ENCODE results near the gene LATS2. TPM values are rescaled to one million over a fixed set of nuclear protein-coding genes. Genes with fewer than 3 reads are reported as not detected.

Gene LATS2
- total RNA-seq, 1 donor from 2014 or later: 29.8 TPM

GRCh38 chr13:21101865-21102576 is 40.6 kb upstream of the LATS2 start:
- no peak overlapping the region for H3K4me3 Mint-ChIP-seq (ENCODE audit: unreplicated experiment)

DNA sequence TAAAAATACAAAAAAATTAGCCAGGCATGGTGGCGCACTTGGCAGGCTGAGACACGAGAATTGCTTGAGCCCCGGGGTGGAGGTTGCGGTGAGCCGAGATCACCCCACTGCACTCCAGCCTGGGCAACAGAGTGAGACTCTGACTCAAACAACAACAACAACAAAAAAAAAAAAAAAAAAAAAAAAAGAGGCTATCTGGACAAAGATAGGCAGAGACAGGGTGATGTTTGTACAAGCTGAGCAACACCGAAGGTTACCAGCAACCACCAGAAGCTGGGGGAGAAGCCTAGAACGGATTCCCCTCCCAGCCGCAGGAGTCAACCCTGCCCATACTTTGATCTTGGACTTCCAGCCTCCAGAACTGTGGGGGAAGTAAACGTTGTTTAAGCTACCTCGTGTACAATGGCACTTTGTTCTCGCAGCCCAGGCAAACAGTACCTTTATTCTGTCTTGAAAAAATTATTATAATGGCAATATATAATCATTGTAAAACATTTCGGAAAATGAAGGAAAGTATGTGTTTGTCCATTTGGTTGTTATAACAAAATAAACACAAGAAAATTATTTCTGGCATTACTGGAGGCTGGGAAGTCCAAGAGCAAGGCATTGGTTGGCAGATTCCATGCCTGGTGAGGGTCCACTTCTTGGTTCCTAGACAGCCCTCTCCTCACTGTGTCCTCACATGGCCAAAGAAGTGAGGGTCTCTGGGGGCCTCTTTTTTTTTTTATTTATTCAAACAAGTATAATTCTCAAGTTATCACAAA is 39.8 kb upstream of the LATS2 start:
- H3K4me3 Mint-ChIP-seq (ENCODE audit: unreplicated experiment): no peak overlapping the region
- H3K36me3 Mint-ChIP-seq (ENCODE audit: low read depth, unreplicated experiment): no peaks in the 10 kb centered on the region
- peaks cover 3% of the 10 kb centered on the region for H3K27me3 Mint-ChIP-seq (ENCODE audit: unreplicated experiment)
- no peak for DNase-seq (ENCODE audit: low spot score)
- no peak overlapping the region for H3K27ac Mint-ChIP-seq (ENCODE audit: unreplicated experiment)
- no peaks in the 10 kb centered on the region for H3K4me1 Mint-ChIP-seq (ENCODE audit: unreplicated experiment)
- H3K9me3 Mint-ChIP-seq (ENCODE audit: unreplicated experiment): no peaks in the 10 kb centered on the region
- TF ChIP-seq, protein P1, sequence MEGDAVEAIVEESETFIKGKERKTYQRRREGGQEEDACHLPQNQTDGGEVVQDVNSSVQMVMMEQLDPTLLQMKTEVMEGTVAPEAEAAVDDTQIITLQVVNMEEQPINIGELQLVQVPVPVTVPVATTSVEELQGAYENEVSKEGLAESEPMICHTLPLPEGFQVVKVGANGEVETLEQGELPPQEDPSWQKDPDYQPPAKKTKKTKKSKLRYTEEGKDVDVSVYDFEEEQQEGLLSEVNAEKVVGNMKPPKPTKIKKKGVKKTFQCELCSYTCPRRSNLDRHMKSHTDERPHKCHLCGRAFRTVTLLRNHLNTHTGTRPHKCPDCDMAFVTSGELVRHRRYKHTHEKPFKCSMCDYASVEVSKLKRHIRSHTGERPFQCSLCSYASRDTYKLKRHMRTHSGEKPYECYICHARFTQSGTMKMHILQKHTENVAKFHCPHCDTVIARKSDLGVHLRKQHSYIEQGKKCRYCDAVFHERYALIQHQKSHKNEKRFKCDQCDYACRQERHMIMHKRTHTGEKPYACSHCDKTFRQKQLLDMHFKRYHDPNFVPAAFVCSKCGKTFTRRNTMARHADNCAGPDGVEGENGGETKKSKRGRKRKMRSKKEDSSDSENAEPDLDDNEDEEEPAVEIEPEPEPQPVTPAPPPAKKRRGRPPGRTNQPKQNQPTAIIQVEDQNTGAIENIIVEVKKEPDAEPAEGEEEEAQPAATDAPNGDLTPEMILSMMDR (IDR thresholded peaks at IDR 0.05; ENCODE audit: unreplicated experiment): no peak

More at GRCh38 chr13:21101865-21102576, 40.6 kb upstream of the LATS2 start:
- TF ChIP-seq, protein P1 (IDR thresholded peaks at IDR 0.05; ENCODE audit: unreplicated experiment): no peak
- H3K27me3 Mint-ChIP-seq (ENCODE audit: unreplicated experiment): peaks cover 3% of the 10 kb centered on the region
- no peak for DNase-seq (ENCODE audit: low spot score)
- H3K27ac Mint-ChIP-seq (ENCODE audit: unreplicated experiment): no peak overlapping the region
- H3K9me3 Mint-ChIP-seq (ENCODE audit: unreplicated experiment): no peaks in the 10 kb centered on the region
- H3K36me3 Mint-ChIP-seq (ENCODE audit: low read depth, unreplicated experiment): no peaks in the 10 kb centered on the region
- no peaks in the 10 kb centered on the region for H3K4me1 Mint-ChIP-seq (ENCODE audit: unreplicated experiment)

GRCh38 chr13:21100211-21100610 is 38.8 kb upstream of the LATS2 start:
- Mint-ChIP-seq H3K4me1 (ENCODE audit: unreplicated experiment) (no peaks in the 10 kb centered on the region), H3K27ac (ENCODE audit: unreplicated experiment) (no peak overlapping the region), H3K9me3 (ENCODE audit: unreplicated experiment) (no peaks in the 10 kb centered on the region), H3K36me3 (ENCODE audit: low read depth, unreplicated experiment) (no peaks in the 10 kb centered on the region), H3K4me3 (ENCODE audit: unreplicated experiment) (no peak overlapping the region), H3K27me3 (ENCODE audit: unreplicated experiment) (peaks cover 3% of the 10 kb centered on the region)
- TF ChIP-seq, protein P1 (IDR thresholded peaks at IDR 0.05; ENCODE audit: unreplicated experiment): no peak
- no peak for DNase-seq (ENCODE audit: low spot score)

DNA sequence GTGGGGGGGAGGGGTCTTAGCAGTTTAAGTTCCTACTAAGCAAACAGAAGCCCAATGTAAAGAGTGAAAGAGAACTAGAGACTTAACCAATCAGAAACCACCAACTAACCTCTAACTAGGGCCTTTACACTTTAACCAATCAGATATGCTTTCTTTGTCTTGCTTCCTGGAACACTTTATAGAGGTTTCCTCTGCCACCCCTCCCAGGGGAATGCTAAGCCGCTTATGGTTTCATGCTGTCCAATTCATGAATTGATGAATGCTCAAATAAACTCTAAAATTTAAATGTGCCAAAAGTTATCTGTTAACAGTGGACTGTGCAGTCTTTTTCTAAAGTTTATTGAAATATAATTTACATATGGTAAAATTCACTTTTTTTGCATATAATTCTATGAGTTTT is 33.9 kb upstream of the LATS2 start:
- Mint-ChIP-seq H3K4me1 (ENCODE audit: unreplicated experiment) (no peaks in the 10 kb centered on the region), H3K4me3 (ENCODE audit: unreplicated experiment) (no peak overlapping the region), H3K27me3 (ENCODE audit: unreplicated experiment) (peaks cover 3% of the 10 kb centered on the region), H3K27ac (ENCODE audit: unreplicated experiment) (no peak overlapping the region), H3K36me3 (ENCODE audit: low read depth, unreplicated experiment) (no peaks in the 10 kb centered on the region), H3K9me3 (ENCODE audit: unreplicated experiment) (no peaks in the 10 kb centered on the region)
- no peak for DNase-seq (ENCODE audit: low spot score)
- TF ChIP-seq, protein P1 (IDR thresholded peaks at IDR 0.05; ENCODE audit: unreplicated experiment): no peak

DNA sequence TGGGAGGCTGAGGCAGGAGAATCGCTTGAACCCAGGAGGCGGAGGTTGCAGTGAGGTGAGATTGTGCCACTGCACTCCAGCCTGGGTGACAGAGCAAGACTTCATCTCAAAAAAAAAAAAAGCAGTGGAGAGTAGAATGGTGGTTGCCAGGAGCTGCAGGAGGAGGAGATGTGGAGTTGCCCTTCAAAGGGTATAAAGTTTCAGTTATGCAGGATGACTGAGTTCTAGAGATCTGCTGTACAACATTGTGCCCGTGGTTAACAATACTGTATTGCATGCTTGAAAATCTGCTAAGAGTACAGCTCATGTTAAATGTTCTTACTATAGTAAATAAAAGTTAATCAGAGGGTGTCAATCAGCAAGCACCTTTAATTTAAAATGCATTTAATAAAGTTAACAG is 28.4 kb upstream of the LATS2 start:
- Mint-ChIP-seq H3K4me3 (ENCODE audit: unreplicated experiment) (no peak overlapping the region), H3K4me1 (ENCODE audit: unreplicated experiment) (no peaks in the 10 kb centered on the region), H3K9me3 (ENCODE audit: unreplicated experiment) (no peaks in the 10 kb centered on the region), H3K27ac (ENCODE audit: unreplicated experiment) (no peak overlapping the region), H3K36me3 (ENCODE audit: low read depth, unreplicated experiment) (no peaks in the 10 kb centered on the region), H3K27me3 (ENCODE audit: unreplicated experiment) (no peaks in the 10 kb centered on the region)
- TF ChIP-seq, protein P1 (IDR thresholded peaks at IDR 0.05; ENCODE audit: unreplicated experiment): no peak
- no peak for DNase-seq (ENCODE audit: low spot score)
